Body of pancreas (tissue), 4 donors: ENCODE results near the gene SLC18B1. TPM values are rescaled to one million over a fixed set of nuclear protein-coding genes. Genes with fewer than 3 reads are reported as not detected.

Source experiments
- ATAC-seq: fragments of 150-250 bp; one replicate; pipeline ENCODE4 v1.9.1; 2016
- DNase-seq, 4 donors: peaks; one replicate each; pipeline ENCODE4 v3.0.0-alpha.2; 2019
- H3K27ac ChIP-seq, 4 donors: fragments of 200-600 bp; sonication (generic); 1 replicate in 3 of 4; 2 replicates in 1 of 4; pipeline versions ENCODE4 v1.5.1 to v1.6.1; 2016 to 2019; ENCODE audit warnings: mild to moderate bottlenecking in 1 of 4, mixed read lengths in 1 of 4, moderate library complexity in 1 of 4
- H3K27me3 ChIP-seq, 2 donors: fragments of 200-600 bp; sonication (generic); one replicate each; pipeline ENCODE4 v1.6.0; 2016; ENCODE audit warnings: mild to moderate bottlenecking in 1 of 2
- H3K36me3 ChIP-seq, 2 donors: fragments of 200-600 bp; sonication (generic); replicated peaks in 1 of 2; 2 replicates each; pipeline ENCODE4 v1.5.1; 2016; ENCODE audit warnings: low read depth in 2 of 2; ENCODE audit not compliant: insufficient read depth in 1 of 2
- H3K4me1 ChIP-seq: fragments of 200-600 bp; sonication (generic); one replicate; pipeline ENCODE4 v1.6.0; 2016
- H3K4me3 ChIP-seq, 2 donors: fragments of 200-600 bp; sonication (generic); 1 replicate in 1 of 2; 2 replicates in 1 of 2; pipeline ENCODE4 v1.5.1; 2016 to 2019
- H3K9me3 ChIP-seq, 3 donors: fragments of 200-600 bp; sonication (generic); 1 replicate in 2 of 3; 2 replicates in 1 of 3; pipeline ENCODE4 v1.5.1; 2016
- CTCF ChIP-seq, 7 experiments: fragments of 450-650 bp in 4 of 7; fragments of 200-600 bp in 3 of 7; sonication (generic) in 3 of 7; IDR thresholded peaks; one replicate each; pipeline ENCODE4 v1.5.1; 2016 to 2019; ENCODE audit warnings: antibody characterized with exemption in 7 of 7
- POLR2A ChIP-seq, 3 donors: fragments of 450-650 bp; IDR thresholded peaks; one replicate each; pipeline ENCODE4 v1.6.1; 2016; ENCODE audit warnings: antibody characterized with exemption in 3 of 3, mild to moderate bottlenecking in 2 of 3
- WGBS, 2 donors: methylation state at CpG; one replicate each; pipeline ENCODE4 v1.1.5; 2017; 5-methylcytosine and 5-hydroxymethylcytosine counted together
- intact Hi-C: fragments of 100-400 bp; cut with DNase I; formaldehyde crosslinking; loops from one replicate; pipeline ENCODE4 v1.15.1; 2023
- total RNA-seq, 2 donors: library from RNA; depleted of rRNA; stranded (reverse); fragments of >200 nt; gene quantifications; one replicate each; pipeline ENCODE4 v1.1.0, GENCODE V29; 2016

Gene SLC18B1
- total RNA-seq, 2 donors from 2014 or later = 7.3 to 9.9 TPM

- intact Hi-C loops = no loop called here
- no peak for ATAC-seq
Measured at GRCh38 chr6:132758689-132759088, 39.7 kb downstream of the SLC18B1 start.

GRCh38 chr6:132752255-132752654, 46.2 kb downstream of the SLC18B1 start:
- 22 to 48% methylated on average over 1 of the region's 1 CpG for WGBS, 2 donors
- Histone ChIP-seq H3K27ac (no peak overlapping the region), H3K27me3 (no peaks in the 10 kb centered on the region), H3K4me1 (peaks cover 4% of the 10 kb centered on the region), H3K36me3 (no peaks in the 10 kb centered on the region), H3K9me3 (no peaks in the 10 kb centered on the region), H3K4me3 (no peak overlapping the region)
- intact Hi-C loops = no loop called here
- TF ChIP-seq POLR2A (IDR thresholded peaks at IDR 0.05) (no peak), CTCF (IDR thresholded peaks at IDR 0.05) (no peak)
- DNase-seq (no peak), ATAC-seq (no peak)

More at GRCh38 chr6:132758689-132759088, 39.7 kb downstream of the SLC18B1 start:
- Histone ChIP-seq H3K9me3 (no peaks in the 10 kb centered on the region), H3K27ac (no peak overlapping the region), H3K27me3 (no peaks in the 10 kb centered on the region), H3K4me1 (peaks cover 1% of the 10 kb centered on the region), H3K4me3 (no peak overlapping the region), H3K36me3 (no peaks in the 10 kb centered on the region)
- DNase-seq = no peak
- no peak for TF ChIP-seq POLR2A (IDR thresholded peaks at IDR 0.05)
- TF ChIP-seq CTCF (IDR thresholded peaks at IDR 0.05) = no peak
- 82 to 91% methylated on average over 2 of the region's 2 CpGs for WGBS, 2 donors

DNA sequence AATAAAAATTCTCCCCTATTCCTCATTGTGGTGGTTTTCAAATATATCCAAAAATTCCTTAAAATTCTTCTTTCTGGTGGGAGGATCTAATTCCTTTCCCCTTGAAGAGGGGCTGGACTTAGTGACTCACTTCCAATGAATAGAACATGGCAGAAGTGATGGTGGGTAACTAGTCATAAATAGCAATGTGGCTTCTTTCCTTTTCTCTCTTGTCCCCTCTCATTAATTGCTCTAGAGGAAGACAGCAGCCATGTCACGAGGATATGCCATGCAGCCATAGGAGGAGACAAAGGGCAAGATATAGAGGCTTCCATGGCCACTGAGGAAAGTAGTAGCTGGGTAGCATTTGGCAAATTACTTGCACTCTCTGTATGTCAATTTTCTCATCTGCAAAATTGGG, 46.6 kb downstream of the SLC18B1 start:
- intact Hi-C loops = no loop called here
- 76 to 91% methylated on average over 1 of the region's 1 CpG for WGBS, 2 donors
- DNase-seq (no peak), ATAC-seq (no peak)
- TF ChIP-seq POLR2A (IDR thresholded peaks at IDR 0.05) = no peak
- TF ChIP-seq CTCF (IDR thresholded peaks at IDR 0.05) = no peak
- H3K27me3 ChIP-seq = no peaks in the 10 kb centered on the region
- peaks cover 4% of the 10 kb centered on the region for H3K4me1 ChIP-seq
- H3K9me3 ChIP-seq = no peaks in the 10 kb centered on the region
- H3K27ac ChIP-seq = no peak overlapping the region
- H3K36me3 ChIP-seq = no peaks in the 10 kb centered on the region
- no peak overlapping the region for H3K4me3 ChIP-seq

- no peak for ATAC-seq
- H3K27ac ChIP-seq = no peak overlapping the region
- WGBS, 2 donors = 82 to 92% methylated on average over 4 of the region's 4 CpGs
Measured at GRCh38 chr6:132751306-132751705, 47.1 kb downstream of the SLC18B1 start.

More at GRCh38 chr6:132751306-132751705, 47.1 kb downstream of the SLC18B1 start:
- intact Hi-C loops = no loop called here
- no peaks in the 10 kb centered on the region for H3K36me3 ChIP-seq
- H3K4me3 ChIP-seq = no peak overlapping the region
- no peaks in the 10 kb centered on the region for H3K27me3 ChIP-seq
- no peak for DNase-seq
- no peaks in the 10 kb centered on the region for H3K9me3 ChIP-seq
- H3K4me1 ChIP-seq = peaks cover 4% of the 10 kb centered on the region
- no peak for TF ChIP-seq POLR2A (IDR thresholded peaks at IDR 0.05)
- TF ChIP-seq CTCF (IDR thresholded peaks at IDR 0.05) = no peak
